HEK293 (cell line): ENCODE data around the gene PKIG.

Experiments used
- BCL11B ChIP-seq: fragments of 450-650 bp; formaldehyde crosslinking; IDR thresholded peaks from 2 replicates; pipeline ENCODE4 v1.5.1; 2016; ENCODE audit warnings: low read depth, missing biosample characterization, missing genetic modification characterization
- GLI4 ChIP-seq: fragments of 450-650 bp; formaldehyde crosslinking; IDR thresholded peaks from 2 replicates; pipeline ENCODE4 v1.5.1; 2016; ENCODE audit warnings: missing biosample characterization, missing genetic modification characterization
- GLIS1 ChIP-seq: fragments of 450-650 bp; formaldehyde crosslinking; IDR thresholded peaks from 2 replicates; pipeline ENCODE4 v1.5.1; 2016; ENCODE audit warnings: missing biosample characterization, missing genetic modification characterization
- KLF17 ChIP-seq: fragments of 450-650 bp; formaldehyde crosslinking; IDR thresholded peaks from 2 replicates; pipeline ENCODE4 v1.5.1; 2016; ENCODE audit warnings: missing biosample characterization, missing genetic modification characterization
- KLF8 ChIP-seq: fragments of 450-650 bp; formaldehyde crosslinking; IDR thresholded peaks from 2 replicates; pipeline ENCODE4 v1.5.1; 2016; ENCODE audit warnings: missing biosample characterization, missing genetic modification characterization
- PRDM10 ChIP-seq: fragments of 450-650 bp; formaldehyde crosslinking; IDR thresholded peaks from 2 replicates; pipeline ENCODE4 v1.5.1; 2016; ENCODE audit warnings: missing biosample characterization, missing genetic modification characterization
- REPIN1 ChIP-seq: fragments of 450-650 bp; formaldehyde crosslinking; IDR thresholded peaks from 2 replicates; pipeline ENCODE4 v1.5.1; 2017; ENCODE audit warnings: missing biosample characterization, missing genetic modification characterization, low read depth
- SP2 ChIP-seq: fragments of 450-650 bp; formaldehyde crosslinking; IDR thresholded peaks from 2 replicates; pipeline ENCODE4 v1.5.1; 2016; ENCODE audit warnings: missing biosample characterization, missing genetic modification characterization
- YY1 ChIP-seq: fragments of 450-650 bp; formaldehyde crosslinking; IDR thresholded peaks from 2 replicates; pipeline ENCODE4 v1.5.1; 2018; ENCODE audit warnings: missing biosample characterization, missing genetic modification characterization
- YY2 ChIP-seq: fragments of 450-650 bp; formaldehyde crosslinking; IDR thresholded peaks from 2 replicates; pipeline ENCODE4 v1.5.1; 2016; ENCODE audit warnings: missing biosample characterization, missing genetic modification characterization
- ZBTB8A ChIP-seq: fragments of 450-650 bp; formaldehyde crosslinking; IDR thresholded peaks from 2 replicates; pipeline ENCODE4 v1.5.1; 2016; ENCODE audit warnings: missing biosample characterization, missing genetic modification characterization
- ZEB2 ChIP-seq: fragments of 450-650 bp; formaldehyde crosslinking; IDR thresholded peaks from 2 replicates; pipeline ENCODE4 v1.5.1; 2016; ENCODE audit warnings: missing biosample characterization, missing genetic modification characterization
- ZFHX2 ChIP-seq: fragments of 450-650 bp; formaldehyde crosslinking; conservative IDR thresholded peaks from 2 replicates; pipeline ENCODE4 v1.5.1; 2016; ENCODE audit warnings: missing biosample characterization, missing genetic modification characterization
- ZNF132 ChIP-seq: fragments of 450-650 bp; formaldehyde crosslinking; IDR thresholded peaks from 2 replicates; pipeline ENCODE4 v1.5.1; 2017; ENCODE audit warnings: missing biosample characterization, missing genetic modification characterization, borderline replicate concordance
- ZNF223 ChIP-seq: fragments of 450-650 bp; formaldehyde crosslinking; IDR thresholded peaks from 2 replicates; pipeline ENCODE4 v1.5.1; 2016; ENCODE audit warnings: missing biosample characterization, missing genetic modification characterization
- ZNF335 ChIP-seq: fragments of 450-650 bp; formaldehyde crosslinking; conservative IDR thresholded peaks from 2 replicates; pipeline ENCODE4 v1.5.1; 2016; ENCODE audit warnings: missing biosample characterization, missing genetic modification characterization
- ZNF433 ChIP-seq: fragments of 450-650 bp; formaldehyde crosslinking; IDR thresholded peaks from 2 replicates; pipeline ENCODE4 v1.5.1; 2016; ENCODE audit warnings: missing biosample characterization, missing genetic modification characterization, low read depth
- ZNF473 ChIP-seq: fragments of 450-650 bp; formaldehyde crosslinking; IDR thresholded peaks from 2 replicates; pipeline ENCODE4 v1.5.1; 2017; ENCODE audit warnings: missing biosample characterization, missing genetic modification characterization
- ZNF501 ChIP-seq: fragments of 450-650 bp; formaldehyde crosslinking; IDR thresholded peaks from 2 replicates; pipeline ENCODE4 v1.5.1; 2016; ENCODE audit warnings: missing biosample characterization, missing genetic modification characterization
- ZNF549 ChIP-seq: fragments of 450-650 bp; IDR thresholded peaks from 2 replicates; pipeline ENCODE4 v1.5.1; 2018; ENCODE audit warnings: missing biosample characterization, missing genetic modification characterization, mild to moderate bottlenecking, inconsistent platforms, moderate library complexity
- ZNF571 ChIP-seq: fragments of 450-650 bp; formaldehyde crosslinking; IDR thresholded peaks from 2 replicates; pipeline ENCODE4 v1.5.0; 2017; ENCODE audit warnings: missing biosample characterization, missing genetic modification characterization
- ZNF596 ChIP-seq: fragments of 450-650 bp; IDR thresholded peaks from 2 replicates; pipeline ENCODE4 v1.5.0; 2018; ENCODE audit warnings: missing biosample characterization, mild to moderate bottlenecking, missing genetic modification characterization, moderate library complexity
- ZNF623 ChIP-seq: fragments of 450-650 bp; formaldehyde crosslinking; IDR thresholded peaks from 2 replicates; pipeline ENCODE4 v1.5.1; 2016; ENCODE audit warnings: missing biosample characterization, missing genetic modification characterization
- ZNF664 ChIP-seq: fragments of 450-650 bp; formaldehyde crosslinking; IDR thresholded peaks from 2 replicates; pipeline ENCODE4 v1.5.1; 2016; ENCODE audit warnings: missing biosample characterization, missing genetic modification characterization
- ZNF677 ChIP-seq: fragments of 450-650 bp; IDR thresholded peaks from 2 replicates; pipeline ENCODE4 v1.5.0; 2018; ENCODE audit warnings: missing biosample characterization, mild to moderate bottlenecking, missing genetic modification characterization, moderate library complexity
- ZNF843 ChIP-seq: fragments of 450-650 bp; formaldehyde crosslinking; IDR thresholded peaks from 2 replicates; pipeline ENCODE4 v1.5.1; 2016; ENCODE audit warnings: missing biosample characterization, missing genetic modification characterization
- TF ChIP-seq, protein P1 (sequence below): sonication (generic); formaldehyde crosslinking; IDR thresholded peaks from 2 replicates; pipeline ENCODE4 v1.8.1; 2022; ENCODE audit warnings: mild to moderate bottlenecking, moderate library complexity, missing genetic modification reagents
- TF ChIP-seq, protein P2 (sequence below): fragments of 450-650 bp; formaldehyde crosslinking; IDR thresholded peaks from 2 replicates; pipeline ENCODE4 v1.5.1; 2016; ENCODE audit warnings: missing biosample characterization, missing genetic modification characterization, borderline replicate concordance
- TF ChIP-seq, protein P3 (sequence below): fragments of 450-650 bp; formaldehyde crosslinking; IDR thresholded peaks from 2 replicates; pipeline ENCODE4 v1.5.1; 2016; ENCODE audit warnings: missing biosample characterization, missing genetic modification characterization
- TF ChIP-seq, protein P4 (sequence below): fragments of 450-650 bp; formaldehyde crosslinking; IDR thresholded peaks from 2 replicates; pipeline ENCODE4 v1.5.1; 2016; ENCODE audit warnings: missing biosample characterization, missing genetic modification characterization

The PKIG gene

DNA sequence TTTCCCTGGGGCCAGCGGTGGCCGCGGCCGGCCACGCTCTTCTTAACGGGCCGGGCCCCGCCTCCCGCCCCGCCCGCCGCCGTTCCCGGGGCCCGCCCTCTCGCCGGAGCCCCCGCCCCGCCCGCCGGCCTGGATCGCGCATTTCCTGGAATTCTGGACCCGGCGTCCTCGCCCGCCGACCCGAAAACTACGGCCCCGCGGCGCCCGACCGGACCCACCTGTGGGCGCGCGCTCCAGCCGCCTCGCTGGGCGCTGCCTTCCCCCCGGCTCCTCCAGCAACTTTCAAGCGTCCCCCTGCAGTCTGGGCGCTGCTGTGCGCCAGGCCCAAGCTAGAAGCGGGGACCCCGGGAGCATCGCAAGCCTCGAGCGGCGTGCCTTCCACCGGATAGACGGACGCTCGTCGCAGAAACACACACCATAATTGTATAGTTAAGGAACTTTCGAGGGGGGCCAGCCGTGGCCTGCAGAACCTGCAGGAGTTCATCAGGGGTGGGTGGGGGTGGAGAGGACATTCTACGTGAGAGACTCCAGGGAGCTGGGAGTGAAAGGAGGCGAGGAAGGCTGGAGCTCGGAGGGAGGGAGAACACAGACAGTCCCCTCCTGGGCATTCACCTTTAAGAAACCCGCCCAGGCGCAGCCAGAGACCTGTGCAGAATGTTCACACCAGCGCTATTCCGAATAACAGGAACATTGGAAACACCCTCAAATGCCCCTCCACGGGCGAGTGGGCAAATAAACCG is 69.5 kb downstream of the PKIG start, which contains the start of gene ADA (continued):
- TF ChIP-seq PRDM10 (tag by site-specific recombination) (peak; percentile 78), ZNF843 (no peak), BCL11B (tag by site-specific recombination) (no peak), ZNF664 (no peak), ZNF571 (tag by site-specific recombination) (no peak), ZNF549 (tag by site-specific recombination) (no peak), GLIS1 (tag by site-specific recombination) (peak; percentile 53), ZNF473 (tag by site-specific recombination) (no peak), ZNF132 (no peak), REPIN1 (tag by site-specific recombination) (no peak), SP2 (tag by site-specific recombination) (0 out of 2 replicates have a peak, but pooled peaks have one; percentile 8), ZNF677 (tag by site-specific recombination) (no peak), ZNF223 (tag by site-specific recombination) (no peak), ZNF501 (no peak), ZNF623 (no peak), ZBTB8A (tag by site-specific recombination) (no peak), YY1 (tag by site-specific recombination) (no peak), ZNF335 (tag by site-specific recombination) (peak; percentile 77), KLF8 (peak; percentile 40; the same call in 1 of the 2 replicates), ZFHX2 (tag by site-specific recombination) (no peak), GLI4 (tag by site-specific recombination) (no peak), ZNF596 (tag by site-specific recombination) (no peak), ZEB2 (tag by site-specific recombination) (no peak), KLF17 (no peak), YY2 (no peak), ZNF433 (no peak)
- TF ChIP-seq, protein P1, sequence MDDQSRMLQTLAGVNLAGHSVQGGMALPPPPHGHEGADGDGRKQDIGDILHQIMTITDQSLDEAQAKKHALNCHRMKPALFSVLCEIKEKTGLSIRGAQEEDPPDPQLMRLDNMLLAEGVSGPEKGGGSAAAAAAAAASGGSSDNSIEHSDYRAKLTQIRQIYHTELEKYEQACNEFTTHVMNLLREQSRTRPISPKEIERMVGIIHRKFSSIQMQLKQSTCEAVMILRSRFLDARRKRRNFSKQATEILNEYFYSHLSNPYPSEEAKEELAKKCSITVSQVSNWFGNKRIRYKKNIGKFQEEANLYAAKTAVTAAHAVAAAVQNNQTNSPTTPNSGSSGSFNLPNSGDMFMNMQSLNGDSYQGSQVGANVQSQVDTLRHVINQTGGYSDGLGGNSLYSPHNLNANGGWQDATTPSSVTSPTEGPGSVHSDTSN (CRISPR knock-in tag), result no peak
- TF ChIP-seq, protein P2, sequence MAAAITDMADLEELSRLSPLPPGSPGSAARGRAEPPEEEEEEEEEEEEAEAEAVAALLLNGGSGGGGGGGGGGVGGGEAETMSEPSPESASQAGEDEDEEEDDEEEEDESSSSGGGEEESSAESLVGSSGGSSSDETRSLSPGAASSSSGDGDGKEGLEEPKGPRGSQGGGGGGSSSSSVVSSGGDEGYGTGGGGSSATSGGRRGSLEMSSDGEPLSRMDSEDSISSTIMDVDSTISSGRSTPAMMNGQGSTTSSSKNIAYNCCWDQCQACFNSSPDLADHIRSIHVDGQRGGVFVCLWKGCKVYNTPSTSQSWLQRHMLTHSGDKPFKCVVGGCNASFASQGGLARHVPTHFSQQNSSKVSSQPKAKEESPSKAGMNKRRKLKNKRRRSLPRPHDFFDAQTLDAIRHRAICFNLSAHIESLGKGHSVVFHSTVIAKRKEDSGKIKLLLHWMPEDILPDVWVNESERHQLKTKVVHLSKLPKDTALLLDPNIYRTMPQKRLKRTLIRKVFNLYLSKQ (tag by site-specific recombination), result no peak
- TF ChIP-seq, protein P3, sequence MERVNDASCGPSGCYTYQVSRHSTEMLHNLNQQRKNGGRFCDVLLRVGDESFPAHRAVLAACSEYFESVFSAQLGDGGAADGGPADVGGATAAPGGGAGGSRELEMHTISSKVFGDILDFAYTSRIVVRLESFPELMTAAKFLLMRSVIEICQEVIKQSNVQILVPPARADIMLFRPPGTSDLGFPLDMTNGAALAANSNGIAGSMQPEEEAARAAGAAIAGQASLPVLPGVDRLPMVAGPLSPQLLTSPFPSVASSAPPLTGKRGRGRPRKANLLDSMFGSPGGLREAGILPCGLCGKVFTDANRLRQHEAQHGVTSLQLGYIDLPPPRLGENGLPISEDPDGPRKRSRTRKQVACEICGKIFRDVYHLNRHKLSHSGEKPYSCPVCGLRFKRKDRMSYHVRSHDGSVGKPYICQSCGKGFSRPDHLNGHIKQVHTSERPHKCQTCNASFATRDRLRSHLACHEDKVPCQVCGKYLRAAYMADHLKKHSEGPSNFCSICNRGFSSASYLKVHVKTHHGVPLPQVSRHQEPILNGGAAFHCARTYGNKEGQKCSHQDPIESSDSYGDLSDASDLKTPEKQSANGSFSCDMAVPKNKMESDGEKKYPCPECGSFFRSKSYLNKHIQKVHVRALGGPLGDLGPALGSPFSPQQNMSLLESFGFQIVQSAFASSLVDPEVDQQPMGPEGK (tag by site-specific recombination), result 0 out of 2 replicates have a peak, but pooled peaks have one; percentile 32
- TF ChIP-seq, protein P4, sequence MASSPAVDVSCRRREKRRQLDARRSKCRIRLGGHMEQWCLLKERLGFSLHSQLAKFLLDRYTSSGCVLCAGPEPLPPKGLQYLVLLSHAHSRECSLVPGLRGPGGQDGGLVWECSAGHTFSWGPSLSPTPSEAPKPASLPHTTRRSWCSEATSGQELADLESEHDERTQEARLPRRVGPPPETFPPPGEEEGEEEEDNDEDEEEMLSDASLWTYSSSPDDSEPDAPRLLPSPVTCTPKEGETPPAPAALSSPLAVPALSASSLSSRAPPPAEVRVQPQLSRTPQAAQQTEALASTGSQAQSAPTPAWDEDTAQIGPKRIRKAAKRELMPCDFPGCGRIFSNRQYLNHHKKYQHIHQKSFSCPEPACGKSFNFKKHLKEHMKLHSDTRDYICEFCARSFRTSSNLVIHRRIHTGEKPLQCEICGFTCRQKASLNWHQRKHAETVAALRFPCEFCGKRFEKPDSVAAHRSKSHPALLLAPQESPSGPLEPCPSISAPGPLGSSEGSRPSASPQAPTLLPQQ (tag by site-specific recombination), result no peak
